Retinal pigment epithelial cell (primary cell): ENCODE measurements around the gene SREBF1.

ENCODE experiments used
- DNase-seq: peaks from one replicate; pipeline ENCODE4 v3.0.0-alpha.2; 2010; ENCODE audit warnings: low read depth
- H3K4me3 ChIP-seq: 2 replicates; pipeline ENCODE4 v1.5.1; 2011; ENCODE audit warnings: mild to moderate bottlenecking, low read length, control low read depth, moderate library complexity
- TF ChIP-seq, protein P1 (sequence below): conservative IDR thresholded peaks from 2 replicates; pipeline ENCODE4 v1.5.1; 2011; ENCODE audit warnings: low read depth, low read length, control low read depth, inconsistent platforms

SREBF1 gene

DNA sequence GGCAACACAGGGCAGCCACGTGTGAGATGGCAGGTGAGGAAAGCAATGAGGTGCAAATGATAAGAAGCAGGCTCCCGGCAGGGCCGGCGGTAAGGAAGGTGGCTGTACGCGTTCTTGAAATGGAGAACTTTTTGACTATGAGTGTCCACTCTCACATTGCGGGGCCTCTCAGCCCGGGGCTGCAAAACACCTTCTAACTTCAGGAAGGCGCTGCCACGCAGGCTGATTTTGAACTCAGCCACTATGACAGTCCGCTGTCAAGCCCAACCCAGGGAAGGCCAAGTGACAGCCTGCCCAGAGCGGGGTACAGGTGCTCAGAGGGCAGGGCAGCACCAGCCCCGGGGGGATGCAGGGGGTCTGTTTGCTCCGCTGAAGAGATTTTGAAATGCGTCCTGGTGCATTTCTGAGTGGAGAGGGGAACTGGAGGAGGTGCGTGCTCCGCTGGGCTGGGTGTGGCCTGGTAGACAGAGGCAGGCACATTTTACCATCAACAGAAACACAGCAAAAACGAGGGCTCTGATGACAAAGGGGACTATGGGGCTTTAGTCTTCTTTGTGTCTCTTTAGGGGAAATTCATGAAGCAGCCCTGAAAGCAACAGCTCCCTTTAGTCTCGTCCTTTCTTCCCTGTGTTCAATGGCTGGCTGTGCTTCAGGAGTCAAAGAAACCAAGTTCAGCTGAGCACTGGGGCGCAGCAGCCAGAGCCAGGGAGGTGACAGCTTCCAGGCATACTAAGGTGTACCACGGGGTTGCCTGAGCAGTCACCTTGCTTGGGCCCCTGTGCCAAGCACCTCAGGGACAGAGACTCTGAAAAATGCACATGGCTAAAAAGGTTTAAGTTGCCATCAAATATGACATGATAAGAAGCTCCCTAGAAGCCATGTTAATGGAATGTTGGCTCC is 14.6 kb upstream of the SREBF1 start:
- no peak overlapping the region for H3K4me3 ChIP-seq
- TF ChIP-seq, protein P1, sequence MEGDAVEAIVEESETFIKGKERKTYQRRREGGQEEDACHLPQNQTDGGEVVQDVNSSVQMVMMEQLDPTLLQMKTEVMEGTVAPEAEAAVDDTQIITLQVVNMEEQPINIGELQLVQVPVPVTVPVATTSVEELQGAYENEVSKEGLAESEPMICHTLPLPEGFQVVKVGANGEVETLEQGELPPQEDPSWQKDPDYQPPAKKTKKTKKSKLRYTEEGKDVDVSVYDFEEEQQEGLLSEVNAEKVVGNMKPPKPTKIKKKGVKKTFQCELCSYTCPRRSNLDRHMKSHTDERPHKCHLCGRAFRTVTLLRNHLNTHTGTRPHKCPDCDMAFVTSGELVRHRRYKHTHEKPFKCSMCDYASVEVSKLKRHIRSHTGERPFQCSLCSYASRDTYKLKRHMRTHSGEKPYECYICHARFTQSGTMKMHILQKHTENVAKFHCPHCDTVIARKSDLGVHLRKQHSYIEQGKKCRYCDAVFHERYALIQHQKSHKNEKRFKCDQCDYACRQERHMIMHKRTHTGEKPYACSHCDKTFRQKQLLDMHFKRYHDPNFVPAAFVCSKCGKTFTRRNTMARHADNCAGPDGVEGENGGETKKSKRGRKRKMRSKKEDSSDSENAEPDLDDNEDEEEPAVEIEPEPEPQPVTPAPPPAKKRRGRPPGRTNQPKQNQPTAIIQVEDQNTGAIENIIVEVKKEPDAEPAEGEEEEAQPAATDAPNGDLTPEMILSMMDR = no peak
- no peak for DNase-seq

GRCh38 chr17:17849845-17850373 is 13.1 kb upstream of the SREBF1 start:
- no peak for DNase-seq
- TF ChIP-seq, protein P1 = peak; percentile 41
- H3K4me3 ChIP-seq = no peak overlapping the region

DNA sequence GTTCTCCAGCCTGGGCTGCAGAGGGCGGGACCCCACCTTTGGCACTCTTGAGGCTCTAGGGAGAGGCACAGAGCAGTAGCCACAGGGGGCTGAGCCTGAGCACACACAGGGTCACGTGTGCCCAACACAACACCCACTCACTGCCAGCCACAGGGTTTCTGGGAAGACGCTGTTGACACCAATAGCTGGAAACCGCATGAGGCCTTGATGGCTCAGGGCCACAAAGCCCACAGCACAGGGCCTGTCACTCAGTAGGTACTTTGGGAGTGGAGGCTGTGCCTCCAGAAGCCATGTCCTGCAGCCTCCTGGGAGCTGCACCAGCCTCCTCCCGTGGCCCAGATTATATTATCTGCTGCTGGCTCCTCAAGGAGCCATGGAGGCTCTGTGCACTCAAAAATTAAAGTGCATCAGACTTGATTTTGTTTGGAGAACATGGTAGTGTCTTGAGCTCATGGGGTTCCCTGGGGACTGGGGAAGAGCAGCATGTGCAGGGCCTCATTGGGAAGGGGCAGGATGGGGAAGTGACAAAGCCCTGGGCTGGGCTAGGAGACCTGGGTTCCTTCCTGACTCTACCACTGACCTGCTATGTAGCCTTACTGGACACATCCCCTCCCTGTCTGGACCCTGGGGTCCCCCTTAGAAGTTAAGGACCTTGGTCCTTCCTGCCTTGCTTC is 12.5 kb upstream of the SREBF1 start:
- TF ChIP-seq, protein P1 = no peak
- H3K4me3 ChIP-seq = no peak overlapping the region
- no peak for DNase-seq

DNA sequence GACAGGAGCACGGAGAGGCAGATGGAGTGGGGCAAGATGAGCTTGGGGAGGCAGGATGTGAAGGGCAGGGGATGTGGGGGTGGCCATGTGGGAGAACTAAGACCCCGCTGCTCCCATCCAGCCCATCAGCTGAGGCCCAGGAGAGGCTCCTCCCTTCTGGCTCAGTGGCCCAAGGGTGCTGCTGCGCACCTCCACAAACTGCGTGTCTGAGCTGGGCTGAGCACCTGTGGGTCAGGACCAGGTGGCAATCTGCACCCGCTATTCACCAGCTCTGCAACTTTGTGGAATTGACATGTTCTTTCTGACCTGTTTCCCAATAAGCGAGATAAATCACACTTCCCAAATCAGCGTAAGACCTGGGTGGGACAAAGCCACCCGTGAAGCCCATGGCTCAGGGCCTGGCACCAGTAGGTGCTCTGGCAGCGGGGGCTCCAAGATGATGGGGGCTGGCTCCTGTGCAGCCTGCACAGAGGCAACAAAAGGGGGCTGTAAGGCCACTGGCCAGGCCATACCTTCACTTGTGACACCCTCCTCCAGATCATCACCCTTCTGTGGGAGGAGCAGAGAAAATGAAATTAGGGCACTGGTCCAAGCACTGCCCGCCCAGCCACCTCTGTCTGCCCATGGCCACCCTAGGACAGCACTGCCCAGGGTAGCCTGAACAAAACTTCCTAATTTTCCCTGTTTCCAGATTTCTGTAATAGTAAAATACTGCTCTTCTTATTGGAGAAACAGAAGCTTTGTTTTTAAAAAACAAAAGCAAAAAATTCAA is 11.7 kb upstream of the SREBF1 start:
- TF ChIP-seq, protein P1 = no peak
- no peak overlapping the region for H3K4me3 ChIP-seq
- no peak for DNase-seq

GRCh38 chr17:17847726-17848125 is 10.9 kb upstream of the SREBF1 start:
- TF ChIP-seq, protein P1 = no peak
- H3K4me3 ChIP-seq = no peak overlapping the region
- no peak for DNase-seq

GRCh38 chr17:17847118-17847689 is 10.4 kb upstream of the SREBF1 start:
- no peak for DNase-seq
- no peak overlapping the region for H3K4me3 ChIP-seq
- TF ChIP-seq, protein P1 = no peak
